Choroid plexus epithelial cell (primary cell): ENCODE data around the gene SEC11C.
A peak's percentile ranks its signal among the peaks of the same experiment; 100 is the strongest.

Source experiments
- DNase-seq: peaks from one replicate; pipeline ENCODE4 v3.0.0-alpha.2; 2010; ENCODE audit warnings: low read depth
- H3K4me3 ChIP-seq: 2 replicates; pipeline ENCODE4 v1.5.1; 2011; ENCODE audit warnings: low read depth, mild to moderate bottlenecking, control low read depth, low read length, moderate library complexity
- CTCF ChIP-seq: conservative IDR thresholded peaks from 2 replicates; pipeline ENCODE4 v1.5.1; 2011; ENCODE audit warnings: low read depth, mild to moderate bottlenecking, control low read depth, inconsistent platforms, low read length, moderate library complexity

The SEC11C gene

GRCh38 chr18:59189008-59189407, 49.3 kb downstream of the SEC11C start:
- no peak overlapping the region for H3K4me3 ChIP-seq
- TF ChIP-seq CTCF = no peak
- DNase-seq = no peak

GRCh38 chr18:59189746-59190145, 50.1 kb downstream of the SEC11C start:
- TF ChIP-seq CTCF = no peak
- H3K4me3 ChIP-seq = no peak overlapping the region
- no peak for DNase-seq

GRCh38 chr18:59196161-59196725, 56.6 kb downstream of the SEC11C start:
- DNase-seq = no peak
- H3K4me3 ChIP-seq = no peak overlapping the region
- TF ChIP-seq CTCF = no peak

- no peak overlapping the region for H3K4me3 ChIP-seq
- TF ChIP-seq CTCF = no peak
These were observed 58.0 kb downstream of the SEC11C start for GRCh38 chr18:59197636-59198035.

GRCh38 chr18:59198215-59198614, 58.5 kb downstream of the SEC11C start:
- no peak for DNase-seq
- no peak overlapping the region for H3K4me3 ChIP-seq
- no peak for TF ChIP-seq CTCF

More at GRCh38 chr18:59197636-59198035, 58.0 kb downstream of the SEC11C start:
- no peak for DNase-seq

GRCh38 chr18:59200787-59201186, 61.1 kb downstream of the SEC11C start:
- H3K4me3 ChIP-seq = no peak overlapping the region
- DNase-seq = peak; percentile 5
- peak; percentile 14 for TF ChIP-seq CTCF

- DNase-seq = no peak
- no peak overlapping the region for H3K4me3 ChIP-seq
- no peak for TF ChIP-seq CTCF
These were observed 62.7 kb downstream of the SEC11C start for GRCh38 chr18:59202258-59202820.
